OCI-LY1 (cell line): Measurements from ENCODE around the gene SRPRB.

Experiments used
- H2AFZ ChIP-seq: fragments of 200-600 bp; sonication (generic), shearing (Covaris generic); 2 replicates; pipeline ENCODE4 v1.6.0; 2014; ENCODE audit warnings: antibody characterized with exemption, mild to moderate bottlenecking, low read length
- H3F3A ChIP-seq: fragments of 200-600 bp; sonication (generic), shearing (Covaris generic); 2 replicates; pipeline ENCODE4 v1.6.0; 2014; ENCODE audit warnings: mild to moderate bottlenecking, antibody characterized with exemption, low read length, moderate library complexity; ENCODE audit not compliant: insufficient read depth
- H3K27ac ChIP-seq: fragments of 200-600 bp; sonication (generic); 2 replicates; pipeline ENCODE4 v1.5.1; 2014; ENCODE audit warnings: low read length, mixed run types, mild to moderate bottlenecking, low read depth; ENCODE audit not compliant: poor library complexity, severe bottlenecking
- H3K27me3 ChIP-seq: fragments of 200-600 bp; sonication (generic); 2 replicates; pipeline ENCODE4 v1.6.0; 2014; ENCODE audit warnings: antibody characterized with exemption, mild to moderate bottlenecking, low read length, moderate library complexity; ENCODE audit not compliant: insufficient read depth
- H3K36me3 ChIP-seq: fragments of 200-600 bp; sonication (generic); 2 replicates; pipeline ENCODE4 v1.6.1; 2014; ENCODE audit warnings: mild to moderate bottlenecking, antibody characterized with exemption, low read length, moderate library complexity, mixed read lengths; ENCODE audit not compliant: insufficient read depth
- H3K4me1 ChIP-seq: fragments of 200-600 bp; sonication (generic); 2 replicates; pipeline ENCODE4 v1.5.1; 2014; ENCODE audit warnings: mild to moderate bottlenecking, low read length, moderate library complexity; ENCODE audit not compliant: insufficient read depth, severe bottlenecking
- H3K4me2 ChIP-seq: fragments of 200-600 bp; sonication (generic), shearing (Covaris generic); 2 replicates; pipeline ENCODE4 v1.6.1; 2014; ENCODE audit warnings: low read length
- H3K4me3 ChIP-seq: fragments of 200-600 bp; sonication (generic); 2 replicates; pipeline ENCODE4 v1.5.1; 2014; ENCODE audit warnings: low read length, low read depth, mild to moderate bottlenecking, mixed read lengths; ENCODE audit not compliant: poor library complexity, severe bottlenecking
- H3K79me2 ChIP-seq: fragments of 200-600 bp; shearing (Covaris generic); 2 replicates; pipeline ENCODE4 v1.6.1; 2016; ENCODE audit warnings: mixed run types, low read length, mixed read lengths; ENCODE audit not compliant: insufficient read depth
- H3K9ac ChIP-seq: fragments of 200-600 bp; sonication (generic), shearing (Covaris generic); 2 replicates; pipeline ENCODE4 v1.6.1; 2014; ENCODE audit warnings: mild to moderate bottlenecking, low read length, mixed read lengths
- H3K9me2 ChIP-seq: fragments of 200-600 bp; sonication (generic), shearing (Covaris generic); 2 replicates; pipeline ENCODE4 v1.6.1; 2014; ENCODE audit warnings: low read depth, mild to moderate bottlenecking, low read length, mixed read lengths
- H3K9me3 ChIP-seq: fragments of 200-600 bp; shearing (Covaris generic); 2 replicates; pipeline ENCODE4 v1.6.1; 2014; ENCODE audit warnings: low read length, mixed read lengths
- H4K20me1 ChIP-seq: fragments of 200-600 bp; sonication (generic), shearing (Covaris generic); 2 replicates; pipeline ENCODE4 v1.6.0; 2016; ENCODE audit warnings: mild to moderate bottlenecking, low read length; ENCODE audit not compliant: insufficient read depth
- EZH2 ChIP-seq: fragments of 200-600 bp; sonication (generic), shearing (Covaris generic); IDR thresholded peaks from 2 replicates; pipeline ENCODE4 v1.8.0; 2017; ENCODE audit warnings: borderline replicate concordance, mixed run types, mild to moderate bottlenecking, antibody characterized with exemption, low read length, moderate library complexity, mixed read lengths
- TF ChIP-seq, protein P1 (sequence below): fragments of 200-600 bp; sonication (generic), shearing (Covaris generic); IDR thresholded peaks from 2 replicates; pipeline ENCODE4 v1.5.1; 2017; ENCODE audit warnings: mild to moderate bottlenecking, antibody characterized with exemption, low read length, moderate library complexity, mixed read lengths

The SRPRB gene

GRCh38 chr3:133827136-133827535 is 21.5 kb downstream of the SRPRB start:
- TF ChIP-seq, protein P1, sequence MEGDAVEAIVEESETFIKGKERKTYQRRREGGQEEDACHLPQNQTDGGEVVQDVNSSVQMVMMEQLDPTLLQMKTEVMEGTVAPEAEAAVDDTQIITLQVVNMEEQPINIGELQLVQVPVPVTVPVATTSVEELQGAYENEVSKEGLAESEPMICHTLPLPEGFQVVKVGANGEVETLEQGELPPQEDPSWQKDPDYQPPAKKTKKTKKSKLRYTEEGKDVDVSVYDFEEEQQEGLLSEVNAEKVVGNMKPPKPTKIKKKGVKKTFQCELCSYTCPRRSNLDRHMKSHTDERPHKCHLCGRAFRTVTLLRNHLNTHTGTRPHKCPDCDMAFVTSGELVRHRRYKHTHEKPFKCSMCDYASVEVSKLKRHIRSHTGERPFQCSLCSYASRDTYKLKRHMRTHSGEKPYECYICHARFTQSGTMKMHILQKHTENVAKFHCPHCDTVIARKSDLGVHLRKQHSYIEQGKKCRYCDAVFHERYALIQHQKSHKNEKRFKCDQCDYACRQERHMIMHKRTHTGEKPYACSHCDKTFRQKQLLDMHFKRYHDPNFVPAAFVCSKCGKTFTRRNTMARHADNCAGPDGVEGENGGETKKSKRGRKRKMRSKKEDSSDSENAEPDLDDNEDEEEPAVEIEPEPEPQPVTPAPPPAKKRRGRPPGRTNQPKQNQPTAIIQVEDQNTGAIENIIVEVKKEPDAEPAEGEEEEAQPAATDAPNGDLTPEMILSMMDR: no peak
- TF ChIP-seq EZH2: no peak
- H3K4me1 ChIP-seq: no peaks in the 10 kb centered on the region

DNA sequence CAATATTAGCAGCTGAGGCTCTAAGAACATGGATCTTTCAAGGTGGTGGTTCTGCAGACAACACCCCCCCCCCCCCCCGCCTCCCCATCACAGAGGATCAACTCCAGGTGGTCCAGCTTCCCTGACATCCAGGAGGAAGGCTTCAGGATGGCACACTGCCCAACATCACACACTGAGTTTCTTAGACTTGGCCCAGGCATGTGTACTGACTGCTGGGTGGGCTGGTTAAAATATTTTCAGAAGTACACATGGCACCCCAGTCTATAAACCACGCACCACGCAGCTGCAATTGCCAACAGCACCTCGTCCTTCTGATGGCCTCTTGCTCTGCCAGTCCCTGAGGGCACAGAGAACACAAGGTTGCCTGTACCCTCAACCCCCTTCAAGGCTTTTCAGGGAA is 22.1 kb downstream of the SRPRB start:
- 0 out of 2 replicates have a peak, but pooled peaks cover 9% of the 10 kb centered on the region for H3K27me3 ChIP-seq
- H3F3A ChIP-seq: no peaks in the 10 kb centered on the region
- H3K9me2 ChIP-seq: no peaks in the 10 kb centered on the region
- H3K27ac ChIP-seq: no peak overlapping the region
- no peak overlapping the region for H3K4me3 ChIP-seq
- H3K36me3 ChIP-seq: peaks cover 20% of the 10 kb centered on the region
- no peak overlapping the region for H3K9ac ChIP-seq
- no peak for TF ChIP-seq EZH2
- TF ChIP-seq, protein P1: no peak
- H3K79me2 ChIP-seq: no peaks in the 10 kb centered on the region
- no peaks in the 10 kb centered on the region for H3K4me1 ChIP-seq
- no peaks in the 10 kb centered on the region for H4K20me1 ChIP-seq
- no peak overlapping the region for H3K4me2 ChIP-seq
- H2AFZ ChIP-seq: no peak overlapping the region
- H3K9me3 ChIP-seq: no peaks in the 10 kb centered on the region

More at GRCh38 chr3:133827136-133827535, 21.5 kb downstream of the SRPRB start:
- Histone ChIP-seq H3K79me2 (no peaks in the 10 kb centered on the region), H3K9me2 (no peaks in the 10 kb centered on the region), H4K20me1 (no peaks in the 10 kb centered on the region), H2AFZ (no peak overlapping the region), H3K9me3 (no peaks in the 10 kb centered on the region), H3K27ac (no peak overlapping the region), H3K27me3 (0 out of 2 replicates have a peak, but pooled peaks cover 9% of the 10 kb centered on the region), H3K4me2 (no peak overlapping the region), H3F3A (no peaks in the 10 kb centered on the region), H3K9ac (no peak overlapping the region), H3K4me3 (no peak overlapping the region), H3K36me3 (peaks cover 26% of the 10 kb centered on the region)

DNA sequence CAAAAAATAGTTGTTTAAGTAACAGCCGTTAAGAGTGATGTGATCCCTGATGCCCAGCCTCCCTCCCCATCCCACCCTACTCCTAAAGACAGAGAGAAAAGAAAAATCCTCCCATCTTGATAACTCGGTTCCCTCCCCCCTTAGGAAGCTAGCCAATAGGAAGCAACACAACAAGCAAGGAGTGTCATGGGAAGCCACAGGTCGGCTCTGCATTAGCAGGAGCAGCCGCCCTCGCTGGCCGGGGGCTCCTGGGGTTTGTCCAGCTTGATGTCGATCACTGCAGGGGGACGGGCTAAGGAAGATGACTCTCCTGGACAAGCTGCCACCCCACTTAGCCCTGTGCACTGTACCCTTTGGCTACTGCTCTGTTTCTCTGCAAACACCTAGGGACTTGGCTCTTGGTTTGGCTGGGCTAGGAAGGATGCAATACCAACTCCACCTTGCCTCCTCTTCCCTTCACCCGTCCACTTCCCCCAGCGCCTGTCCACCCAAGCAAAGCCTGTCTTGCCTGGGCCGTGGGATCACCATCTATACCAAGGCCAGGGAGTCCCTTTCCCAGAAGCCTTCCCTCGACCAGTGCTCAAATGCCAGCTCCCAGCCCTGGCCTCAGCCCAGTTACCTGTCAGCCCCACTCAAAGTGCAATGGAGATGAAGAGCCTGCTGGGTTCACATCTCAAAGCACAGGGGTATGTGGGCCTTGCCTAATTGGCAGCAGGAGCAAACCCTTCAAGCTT is 23.1 kb downstream of the SRPRB start:
- Histone ChIP-seq H3K9me3 (no peaks in the 10 kb centered on the region), H3K4me3 (no peak overlapping the region), H3F3A (no peaks in the 10 kb centered on the region), H3K27ac (no peak overlapping the region), H3K4me2 (no peak overlapping the region), H2AFZ (no peak overlapping the region), H3K9ac (no peak overlapping the region), H3K4me1 (no peaks in the 10 kb centered on the region), H3K36me3 (peaks cover 11% of the 10 kb centered on the region), H4K20me1 (no peaks in the 10 kb centered on the region), H3K79me2 (no peaks in the 10 kb centered on the region), H3K9me2 (no peaks in the 10 kb centered on the region), H3K27me3 (0 out of 2 replicates have a peak, but pooled peaks cover 9% of the 10 kb centered on the region)
- TF ChIP-seq EZH2: no peak
- TF ChIP-seq, protein P1: no peak
